ENCODE results near the gene PLCD3. TPM values are rescaled to one million over a fixed set of nuclear protein-coding genes. Genes with fewer than 3 reads are reported as not detected.
A peak's percentile ranks its signal among the peaks of the same experiment; 100 is the strongest.

PLCD3 gene
- total and polyA plus RNA-seq, 10 of the 15 experiments (the other 5 are each of a cell fraction or from before 2014, with no cell fraction given) = 0.02 to 1.6 (median 0.44) TPM

DNA sequence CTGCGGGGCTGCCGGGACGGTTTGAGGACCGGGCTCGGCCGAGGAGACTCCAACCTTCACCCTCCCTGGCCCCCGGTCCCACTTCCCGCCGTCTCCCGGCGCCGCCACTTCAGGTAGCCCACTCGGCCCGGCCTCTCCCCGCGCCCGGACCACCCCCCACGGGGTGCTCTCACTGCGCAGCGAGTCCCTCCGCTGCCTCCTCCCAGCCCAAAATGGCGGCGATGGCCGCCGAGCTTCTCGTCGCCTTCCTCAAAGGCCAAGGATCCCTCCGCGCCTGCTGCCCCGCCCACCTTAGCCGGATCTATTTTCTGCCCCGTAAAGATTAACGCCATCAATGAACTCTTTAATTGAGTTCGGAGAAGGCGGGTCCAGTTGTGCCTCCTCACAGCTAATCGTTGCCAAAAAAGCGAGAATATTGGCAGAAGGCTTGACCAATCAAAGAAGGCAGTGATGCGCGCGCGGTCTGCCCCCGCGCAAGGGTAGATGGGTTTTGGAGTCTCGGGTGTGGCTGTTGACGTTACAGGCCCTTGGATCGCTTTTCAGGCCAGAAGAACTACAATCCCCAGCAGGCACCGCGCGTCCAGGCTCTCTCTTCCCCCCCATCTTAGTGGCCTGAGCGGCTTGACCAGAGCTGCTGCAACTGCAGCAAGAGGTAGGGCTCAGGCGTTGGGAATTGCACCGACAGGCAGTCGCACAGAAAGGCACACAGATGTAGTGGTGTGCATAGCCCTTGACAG, 29.1 kb upstream of the PLCD3 start, which contains the start of gene HEXIM2 (continued):
- TF ChIP-seq, protein P1, sequence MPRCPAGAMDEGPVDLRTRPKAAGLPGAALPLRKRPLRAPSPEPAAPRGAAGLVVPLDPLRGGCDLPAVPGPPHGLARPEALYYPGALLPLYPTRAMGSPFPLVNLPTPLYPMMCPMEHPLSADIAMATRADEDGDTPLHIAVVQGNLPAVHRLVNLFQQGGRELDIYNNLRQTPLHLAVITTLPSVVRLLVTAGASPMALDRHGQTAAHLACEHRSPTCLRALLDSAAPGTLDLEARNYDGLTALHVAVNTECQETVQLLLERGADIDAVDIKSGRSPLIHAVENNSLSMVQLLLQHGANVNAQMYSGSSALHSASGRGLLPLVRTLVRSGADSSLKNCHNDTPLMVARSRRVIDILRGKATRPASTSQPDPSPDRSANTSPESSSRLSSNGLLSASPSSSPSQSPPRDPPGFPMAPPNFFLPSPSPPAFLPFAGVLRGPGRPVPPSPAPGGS (IDR thresholded peaks at IDR 0.05; ENCODE audit: borderline replicate concordance, insufficient read depth, low read depth, low read length, poor library complexity, severe bottlenecking) = no peak
- TF ChIP-seq FOXM1 (IDR thresholded peaks at IDR 0.05; ENCODE audit: low read depth, low read length) (no peak), NRF1 (conservative IDR thresholded peaks at IDR 0.05; ENCODE audit: low read depth, low read length) (peak; percentile 92), CBX5 (IDR thresholded peaks at IDR 0.05; ENCODE audit: low read depth) (peak; percentile 68; the same call in 1 of the 2 replicates), PML (IDR thresholded peaks at IDR 0.05; ENCODE audit: low read length) (peak; percentile 96), REST (IDR thresholded peaks at IDR 0.05; ENCODE audit: low read depth, low read length) (peak; percentile 44), PAX5 (IDR thresholded peaks at IDR 0.05; ENCODE audit: borderline replicate concordance, low read depth, low read length) (no peak; the same call in 1 of the 2 replicates), EGR1 (IDR thresholded peaks at IDR 0.05; ENCODE audit: borderline replicate concordance in 1 of 2, low read depth in 2 of 2, low read length in 2 of 2) (peak in 1 of 2 experiments; percentile 56; a peak in 1 of 3 replicates), EED (IDR thresholded peaks at IDR 0.05; ENCODE audit: low read depth) (0 out of 2 replicates have a peak, but pooled peaks have one; percentile 49), TARDBP (IDR thresholded peaks at IDR 0.05; ENCODE audit: borderline replicate concordance) (peak; percentile 78), GABPA (IDR thresholded peaks at IDR 0.05; ENCODE audit: low read depth) (peak; percentile 59; the same call in 1 of the 2 replicates), POLR2AphosphoS5 (IDR thresholded peaks at IDR 0.05; ENCODE audit: low read length) (peak; percentile 95), MAX (IDR thresholded peaks at IDR 0.05; ENCODE audit: low read depth, low read length) (no peak), ZBTB4 (CRISPR knock-in tag; IDR thresholded peaks at IDR 0.05) (no peak), MEF2B (IDR thresholded peaks at IDR 0.05; ENCODE audit: partially characterized antibody, poor library complexity, severe bottlenecking) (peak; percentile 7)
- TF ChIP-seq, protein P2, sequence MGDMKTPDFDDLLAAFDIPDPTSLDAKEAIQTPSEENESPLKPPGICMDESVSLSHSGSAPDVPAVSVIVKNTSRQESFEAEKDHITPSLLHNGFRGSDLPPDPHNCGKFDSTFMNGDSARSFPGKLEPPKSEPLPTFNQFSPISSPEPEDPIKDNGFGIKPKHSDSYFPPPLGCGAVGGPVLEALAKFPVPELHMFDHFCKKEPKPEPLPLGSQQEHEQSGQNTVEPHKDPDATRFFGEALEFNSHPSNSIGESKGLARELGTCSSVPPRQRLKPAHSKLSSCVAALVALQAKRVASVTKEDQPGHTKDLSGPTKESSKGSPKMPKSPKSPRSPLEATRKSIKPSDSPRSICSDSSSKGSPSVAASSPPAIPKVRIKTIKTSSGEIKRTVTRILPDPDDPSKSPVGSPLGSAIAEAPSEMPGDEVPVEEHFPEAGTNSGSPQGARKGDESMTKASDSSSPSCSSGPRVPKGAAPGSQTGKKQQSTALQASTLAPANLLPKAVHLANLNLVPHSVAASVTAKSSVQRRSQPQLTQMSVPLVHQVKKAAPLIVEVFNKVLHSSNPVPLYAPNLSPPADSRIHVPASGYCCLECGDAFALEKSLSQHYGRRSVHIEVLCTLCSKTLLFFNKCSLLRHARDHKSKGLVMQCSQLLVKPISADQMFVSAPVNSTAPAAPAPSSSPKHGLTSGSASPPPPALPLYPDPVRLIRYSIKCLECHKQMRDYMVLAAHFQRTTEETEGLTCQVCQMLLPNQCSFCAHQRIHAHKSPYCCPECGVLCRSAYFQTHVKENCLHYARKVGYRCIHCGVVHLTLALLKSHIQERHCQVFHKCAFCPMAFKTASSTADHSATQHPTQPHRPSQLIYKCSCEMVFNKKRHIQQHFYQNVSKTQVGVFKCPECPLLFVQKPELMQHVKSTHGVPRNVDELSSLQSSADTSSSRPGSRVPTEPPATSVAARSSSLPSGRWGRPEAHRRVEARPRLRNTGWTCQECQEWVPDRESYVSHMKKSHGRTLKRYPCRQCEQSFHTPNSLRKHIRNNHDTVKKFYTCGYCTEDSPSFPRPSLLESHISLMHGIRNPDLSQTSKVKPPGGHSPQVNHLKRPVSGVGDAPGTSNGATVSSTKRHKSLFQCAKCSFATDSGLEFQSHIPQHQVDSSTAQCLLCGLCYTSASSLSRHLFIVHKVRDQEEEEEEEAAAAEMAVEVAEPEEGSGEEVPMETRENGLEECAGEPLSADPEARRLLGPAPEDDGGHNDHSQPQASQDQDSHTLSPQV (IDR thresholded peaks at IDR 0.05) = no peak
